ENCODE measurements around the gene ITGA11. TPM values are rescaled to one million over a fixed set of nuclear protein-coding genes. Genes with fewer than 3 reads are reported as not detected.

The ITGA11 gene
- total and polyA plus RNA-seq, 2 of the 13 experiments (the other 11 are each of a cell fraction or from before 2014, with no cell fraction given), result not detected

- peak; percentile 26; the same call in 1 of the 2 replicates for TF ChIP-seq LCORL (IDR thresholded peaks at IDR 0.05)
- TF ChIP-seq LCORL (CRISPR knock-in tag; IDR thresholded peaks at IDR 0.05), result peak; percentile 97
- peak; percentile 90 for TF ChIP-seq ZNF878 (CRISPR knock-in tag; IDR thresholded peaks at IDR 0.05)
- peak; percentile 77; the same call in 1 of the 2 replicates for TF ChIP-seq MTA1 (CRISPR knock-in tag; IDR thresholded peaks at IDR 0.05; ENCODE audit: borderline replicate concordance)
- peak; percentile 68; the same call in 1 of the 2 replicates for TF ChIP-seq ARNTL (CRISPR knock-in tag; IDR thresholded peaks at IDR 0.05)
- peak; percentile 70; the same call in 1 of the 2 replicates for TF ChIP-seq TARDBP (CRISPR knock-in tag; IDR thresholded peaks at IDR 0.05)
- TF ChIP-seq RXRB (CRISPR knock-in tag; IDR thresholded peaks at IDR 0.05; ENCODE audit: borderline replicate concordance), result peak; percentile 74; the same call in 1 of the 2 replicates
- TF ChIP-seq SP1 (IDR thresholded peaks at IDR 0.05), result no peak
- peak; percentile 80 for TF ChIP-seq SP1 (CRISPR knock-in tag; IDR thresholded peaks at IDR 0.05)
- peak; percentile 65; the same call in 1 of the 2 replicates for TF ChIP-seq E2F5 (CRISPR knock-in tag; conservative IDR thresholded peaks at IDR 0.05)
- TF ChIP-seq, protein P1, sequence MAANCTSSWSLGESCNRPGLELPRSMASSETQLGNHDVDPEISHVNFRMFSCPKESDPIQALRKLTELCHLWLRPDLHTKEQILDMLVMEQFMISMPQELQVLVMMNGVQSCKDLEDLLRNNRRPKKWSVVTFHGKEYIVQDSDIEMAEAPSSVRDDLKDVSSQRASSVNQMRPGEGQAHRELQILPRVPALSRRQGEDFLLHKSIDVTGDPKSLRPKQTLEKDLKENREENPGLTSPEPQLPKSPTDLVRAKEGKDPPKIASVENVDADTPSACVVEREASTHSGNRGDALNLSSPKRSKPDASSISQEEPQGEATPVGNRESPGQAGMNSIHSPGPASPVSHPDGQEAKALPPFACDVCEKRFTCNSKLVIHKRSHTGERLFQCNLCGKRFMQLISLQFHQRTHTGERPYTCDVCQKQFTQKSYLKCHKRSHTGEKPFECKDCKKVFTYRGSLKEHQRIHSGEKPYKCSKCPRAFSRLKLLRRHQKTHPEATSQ (CRISPR knock-in tag; IDR thresholded peaks at IDR 0.05; ENCODE audit: borderline replicate concordance), result peak; percentile 81; the same call in 1 of the 2 replicates
- peak; percentile 91 for TF ChIP-seq ZNF639 (CRISPR knock-in tag; conservative IDR thresholded peaks at IDR 0.05)
- TF ChIP-seq ZC3H13 (CRISPR knock-in tag; IDR thresholded peaks at IDR 0.05), result peak; percentile 57; the same call in 1 of the 2 replicates
- 0 out of 2 replicates have a peak, but pooled peaks have one; percentile 12 for TF ChIP-seq SOX5 (CRISPR knock-in tag; IDR thresholded peaks at IDR 0.05; ENCODE audit: borderline replicate concordance)
- peak; percentile 66 for TF ChIP-seq U2AF1 (optimal IDR thresholded peaks at IDR 0.05; ENCODE audit: low read depth, low read length)
- TF ChIP-seq SP140L (CRISPR knock-in tag; IDR thresholded peaks at IDR 0.05; ENCODE audit: borderline replicate concordance), result no peak
- TF ChIP-seq SMARCC2 (IDR thresholded peaks at IDR 0.05), result no peak
- TF ChIP-seq CBX5 (CRISPR knock-in tag; IDR thresholded peaks at IDR 0.05; ENCODE audit: borderline replicate concordance), result peak; percentile 92; the same call in 1 of the 2 replicates
- peak; percentile 74 for TF ChIP-seq HNRNPK (IDR thresholded peaks at IDR 0.05; ENCODE audit: low read depth, low read length, poor library complexity, severe bottlenecking)
- peak; percentile 97 for TF ChIP-seq ZNF605 (CRISPR knock-in tag; IDR thresholded peaks at IDR 0.05)
- TF ChIP-seq ZBTB38 (CRISPR knock-in tag; IDR thresholded peaks at IDR 0.05), result no peak; the same call in 1 of the 2 replicates
- TF ChIP-seq KLF9 (CRISPR knock-in tag; IDR thresholded peaks at IDR 0.05; ENCODE audit: low read depth), result no peak
- TF ChIP-seq ATF2 (CRISPR knock-in tag; IDR thresholded peaks at IDR 0.05), result peak; percentile 87
- peak; percentile 73 for TF ChIP-seq FOXC1 (CRISPR knock-in tag; IDR thresholded peaks at IDR 0.05; ENCODE audit: borderline replicate concordance)
- TF ChIP-seq SNAPC2 (CRISPR knock-in tag; IDR thresholded peaks at IDR 0.05), result no peak; the same call in none of the 2 replicates
- peak; percentile 74 for TF ChIP-seq HOXA5 (CRISPR knock-in tag; IDR thresholded peaks at IDR 0.05)
- TF ChIP-seq ARNT (IDR thresholded peaks at IDR 0.05), result no peak
- TF ChIP-seq KDM3A (CRISPR knock-in tag; IDR thresholded peaks at IDR 0.05; ENCODE audit: low read depth), result peak; percentile 81; the same call in 1 of the 2 replicates
Measured at GRCh38 chr15:68277603-68278344, 154.2 kb downstream of the ITGA11 start, which contains the start of gene FEM1B (continued).
